Neural cell (in vitro differentiated cells): ENCODE measurements around the gene MYO7A. TPM values are rescaled to one million over a fixed set of nuclear protein-coding genes. Genes with fewer than 3 reads are reported as not detected.

ENCODE experiments used
- H2AFZ ChIP-seq: fragments of 200-600, 300-800 bp; sonication (generic), shearing (Covaris generic); 2 replicates; pipeline ENCODE4 v1.6.0; 2014; ENCODE audit warnings: low read depth, mild to moderate bottlenecking, antibody characterized with exemption, low read length, moderate library complexity
- H3F3A ChIP-seq: fragments of 200-600 bp; shearing (Covaris generic); 2 replicates; pipeline ENCODE4 v1.6.1; 2016; ENCODE audit warnings: mild to moderate bottlenecking, moderate library complexity, mixed read lengths, antibody characterized with exemption, low read length; ENCODE audit not compliant: insufficient read depth, poor library complexity, severe bottlenecking
- H3K27ac ChIP-seq: fragments of 200-600, 300-800 bp; sonication (generic), shearing (Covaris generic); 2 replicates; pipeline ENCODE4 v1.5.1; 2014; ENCODE audit warnings: mild to moderate bottlenecking, low read length, moderate library complexity
- H3K27me3 ChIP-seq: fragments of 300-800, 200-600 bp; sonication (generic), shearing (Covaris generic); 2 replicates; pipeline ENCODE4 v1.6.0; 2014; ENCODE audit warnings: mild to moderate bottlenecking, low read depth, low read length, moderate library complexity; ENCODE audit not compliant: insufficient read depth
- H3K36me3 ChIP-seq: fragments of 300-800, 200-600 bp; sonication (generic), shearing (Covaris generic); 2 replicates; pipeline ENCODE4 v1.5.1; 2014; ENCODE audit warnings: mild to moderate bottlenecking, antibody characterized with exemption, low read length, moderate library complexity; ENCODE audit not compliant: insufficient read depth
- H3K4me2 ChIP-seq: fragments of 300-800, 200-600 bp; sonication (generic), shearing (Covaris generic); 2 replicates; pipeline ENCODE4 v1.6.0; 2014; ENCODE audit warnings: mild to moderate bottlenecking, low read length
- H3K4me3 ChIP-seq: fragments of 300-800, 200-600 bp; sonication (generic), shearing (Covaris generic); 2 replicates; pipeline ENCODE4 v1.5.1; 2014; ENCODE audit warnings: mild to moderate bottlenecking, low read length, moderate library complexity
- H3K79me2 ChIP-seq: fragments of 200-600 bp; shearing (Covaris generic); replicated peaks from 2 replicates; pipeline ENCODE4 v1.6.0; 2014; ENCODE audit warnings: mild to moderate bottlenecking, low read length, moderate library complexity; ENCODE audit not compliant: insufficient read depth
- H3K9ac ChIP-seq: fragments of 300-800, 200-600 bp; sonication (generic), shearing (Covaris generic); 2 replicates; pipeline ENCODE4 v1.6.1; 2016; ENCODE audit warnings: mild to moderate bottlenecking, low read length, mixed read lengths
- H3K9me2 ChIP-seq: fragments of 200-600 bp; shearing (Covaris generic); 2 replicates; pipeline ENCODE4 v1.6.1; 2016; ENCODE audit warnings: mild to moderate bottlenecking, low read length, mixed read lengths; ENCODE audit not compliant: insufficient read depth
- H3K9me3 ChIP-seq: fragments of 200-600, 300-800 bp; sonication (generic), shearing (Covaris generic); 2 replicates; pipeline ENCODE4 v1.6.1; 2016; ENCODE audit warnings: mild to moderate bottlenecking, mixed run types, low read length, moderate library complexity, mixed read lengths
- H4K20me1 ChIP-seq: fragments of 200-600 bp; shearing (Covaris generic); 2 replicates; pipeline ENCODE4 v1.6.1; 2016; ENCODE audit warnings: mild to moderate bottlenecking, mixed run types; ENCODE audit not compliant: insufficient read depth
- EP300 ChIP-seq: fragments of 450-650 bp; conservative IDR thresholded peaks from 2 replicates; pipeline ENCODE4 v1.6.1; 2014; ENCODE audit warnings: antibody characterized with exemption, mild to moderate bottlenecking, moderate library complexity; ENCODE audit not compliant: poor library complexity, severe bottlenecking
- EZH2 ChIP-seq: fragments of 200-600, 300-800 bp; shearing (Covaris generic), sonication (generic); IDR thresholded peaks from 2 replicates; pipeline ENCODE4 v1.6.1; 2014; ENCODE audit warnings: antibody characterized with exemption, low read length, borderline replicate concordance, mild to moderate bottlenecking; ENCODE audit not compliant: insufficient read depth, poor library complexity, severe bottlenecking
- MXI1 ChIP-seq: fragments of 450-650 bp; conservative IDR thresholded peaks from 2 replicates; pipeline ENCODE4 v1.6.1; 2014; ENCODE audit warnings: antibody characterized with exemption, mild to moderate bottlenecking; ENCODE audit not compliant: poor library complexity, severe bottlenecking
- POLR2AphosphoS5 ChIP-seq: IDR thresholded peaks from 2 replicates; pipeline ENCODE4 v1.6.1; 2012
- RAD21 ChIP-seq: fragments of 450-650 bp; conservative IDR thresholded peaks from 2 replicates; pipeline ENCODE4 v1.6.1; 2014; ENCODE audit warnings: antibody characterized with exemption, mild to moderate bottlenecking, moderate library complexity
- SMC3 ChIP-seq: fragments of 450-650 bp; conservative IDR thresholded peaks from 2 replicates; pipeline ENCODE4 v1.6.1; 2014; ENCODE audit warnings: antibody characterized with exemption, mild to moderate bottlenecking, moderate library complexity; ENCODE audit not compliant: poor library complexity
- TAF1 ChIP-seq: IDR thresholded peaks from 2 replicates; pipeline ENCODE4 v1.6.1; 2012; ENCODE audit warnings: low read depth
- polyA plus RNA-seq: library from polyadenylated mRNA; depleted of rRNA; stranded (reverse); fragments of >200 nt; gene quantifications from 2 replicates; pipeline ENCODE4 v1.2.3, GENCODE V29; 2014
- TF ChIP-seq, protein P1 (sequence below): fragments of 450-650 bp; IDR thresholded peaks from 2 replicates; pipeline ENCODE4 v1.5.1; 2014; ENCODE audit warnings: antibody characterized with exemption, mild to moderate bottlenecking, moderate library complexity; ENCODE audit not compliant: poor library complexity, severe bottlenecking
- TF ChIP-seq, protein P2 (sequence below): IDR thresholded peaks from 2 replicates; pipeline ENCODE4 v1.6.1; 2012; ENCODE audit warnings: borderline replicate concordance

MYO7A gene
- polyA plus RNA-seq, 1 donor from 2014 or later: 0.61 TPM

DNA sequence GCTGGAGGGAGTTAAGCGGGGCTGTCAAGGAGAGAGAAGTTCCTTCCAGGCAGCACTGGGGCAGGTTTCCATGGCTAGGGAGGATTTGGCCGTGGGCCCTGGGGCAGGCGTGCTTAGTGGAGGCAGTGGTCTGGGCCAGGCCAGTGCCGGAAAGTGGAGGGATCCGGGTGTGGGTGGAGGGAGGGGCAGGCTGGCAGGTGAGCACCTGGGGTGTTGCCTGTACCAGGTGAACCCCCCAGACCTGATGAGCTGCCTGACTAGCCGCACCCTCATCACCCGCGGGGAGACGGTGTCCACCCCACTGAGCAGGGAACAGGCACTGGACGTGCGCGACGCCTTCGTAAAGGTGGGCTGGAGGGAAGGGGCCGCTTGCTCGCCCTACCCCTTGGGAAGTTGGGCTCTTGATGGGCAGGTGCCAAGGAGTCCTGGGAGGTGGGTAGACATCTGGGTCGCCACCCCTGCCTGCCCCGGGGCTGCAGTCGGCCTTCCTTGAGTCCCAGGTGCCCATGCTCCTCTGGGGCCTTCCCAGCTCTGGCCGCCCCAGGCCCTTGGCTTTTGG lies 32.0 kb downstream of the MYO7A start:
- H3K9me2 ChIP-seq: no peaks in the 10 kb centered on the region
- no peaks in the 10 kb centered on the region for H3K9me3 ChIP-seq
- no peaks in the 10 kb centered on the region for H4K20me1 ChIP-seq
- no peak overlapping the region for H3K27ac ChIP-seq
- no peaks in the 10 kb centered on the region for H3F3A ChIP-seq
- no peak overlapping the region for H3K4me3 ChIP-seq
- no peak for TF ChIP-seq TAF1
- TF ChIP-seq, protein P1, sequence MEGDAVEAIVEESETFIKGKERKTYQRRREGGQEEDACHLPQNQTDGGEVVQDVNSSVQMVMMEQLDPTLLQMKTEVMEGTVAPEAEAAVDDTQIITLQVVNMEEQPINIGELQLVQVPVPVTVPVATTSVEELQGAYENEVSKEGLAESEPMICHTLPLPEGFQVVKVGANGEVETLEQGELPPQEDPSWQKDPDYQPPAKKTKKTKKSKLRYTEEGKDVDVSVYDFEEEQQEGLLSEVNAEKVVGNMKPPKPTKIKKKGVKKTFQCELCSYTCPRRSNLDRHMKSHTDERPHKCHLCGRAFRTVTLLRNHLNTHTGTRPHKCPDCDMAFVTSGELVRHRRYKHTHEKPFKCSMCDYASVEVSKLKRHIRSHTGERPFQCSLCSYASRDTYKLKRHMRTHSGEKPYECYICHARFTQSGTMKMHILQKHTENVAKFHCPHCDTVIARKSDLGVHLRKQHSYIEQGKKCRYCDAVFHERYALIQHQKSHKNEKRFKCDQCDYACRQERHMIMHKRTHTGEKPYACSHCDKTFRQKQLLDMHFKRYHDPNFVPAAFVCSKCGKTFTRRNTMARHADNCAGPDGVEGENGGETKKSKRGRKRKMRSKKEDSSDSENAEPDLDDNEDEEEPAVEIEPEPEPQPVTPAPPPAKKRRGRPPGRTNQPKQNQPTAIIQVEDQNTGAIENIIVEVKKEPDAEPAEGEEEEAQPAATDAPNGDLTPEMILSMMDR: no peak
- no peak for TF ChIP-seq EZH2
- no peak for TF ChIP-seq RAD21
- no peak for TF ChIP-seq EP300
- TF ChIP-seq POLR2AphosphoS5: no peak
- TF ChIP-seq SMC3: no peak
- TF ChIP-seq, protein P2, sequence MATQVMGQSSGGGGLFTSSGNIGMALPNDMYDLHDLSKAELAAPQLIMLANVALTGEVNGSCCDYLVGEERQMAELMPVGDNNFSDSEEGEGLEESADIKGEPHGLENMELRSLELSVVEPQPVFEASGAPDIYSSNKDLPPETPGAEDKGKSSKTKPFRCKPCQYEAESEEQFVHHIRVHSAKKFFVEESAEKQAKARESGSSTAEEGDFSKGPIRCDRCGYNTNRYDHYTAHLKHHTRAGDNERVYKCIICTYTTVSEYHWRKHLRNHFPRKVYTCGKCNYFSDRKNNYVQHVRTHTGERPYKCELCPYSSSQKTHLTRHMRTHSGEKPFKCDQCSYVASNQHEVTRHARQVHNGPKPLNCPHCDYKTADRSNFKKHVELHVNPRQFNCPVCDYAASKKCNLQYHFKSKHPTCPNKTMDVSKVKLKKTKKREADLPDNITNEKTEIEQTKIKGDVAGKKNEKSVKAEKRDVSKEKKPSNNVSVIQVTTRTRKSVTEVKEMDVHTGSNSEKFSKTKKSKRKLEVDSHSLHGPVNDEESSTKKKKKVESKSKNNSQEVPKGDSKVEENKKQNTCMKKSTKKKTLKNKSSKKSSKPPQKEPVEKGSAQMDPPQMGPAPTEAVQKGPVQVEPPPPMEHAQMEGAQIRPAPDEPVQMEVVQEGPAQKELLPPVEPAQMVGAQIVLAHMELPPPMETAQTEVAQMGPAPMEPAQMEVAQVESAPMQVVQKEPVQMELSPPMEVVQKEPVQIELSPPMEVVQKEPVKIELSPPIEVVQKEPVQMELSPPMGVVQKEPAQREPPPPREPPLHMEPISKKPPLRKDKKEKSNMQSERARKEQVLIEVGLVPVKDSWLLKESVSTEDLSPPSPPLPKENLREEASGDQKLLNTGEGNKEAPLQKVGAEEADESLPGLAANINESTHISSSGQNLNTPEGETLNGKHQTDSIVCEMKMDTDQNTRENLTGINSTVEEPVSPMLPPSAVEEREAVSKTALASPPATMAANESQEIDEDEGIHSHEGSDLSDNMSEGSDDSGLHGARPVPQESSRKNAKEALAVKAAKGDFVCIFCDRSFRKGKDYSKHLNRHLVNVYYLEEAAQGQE: no peak
- TF ChIP-seq MXI1: no peak
- no peaks in the 10 kb centered on the region for H3K79me2 ChIP-seq
- no peak overlapping the region for H3K4me2 ChIP-seq
- no peak overlapping the region for H2AFZ ChIP-seq
- H3K27me3 ChIP-seq: no peaks in the 10 kb centered on the region
- no peak overlapping the region for H3K9ac ChIP-seq
- no peaks in the 10 kb centered on the region for H3K36me3 ChIP-seq

DNA sequence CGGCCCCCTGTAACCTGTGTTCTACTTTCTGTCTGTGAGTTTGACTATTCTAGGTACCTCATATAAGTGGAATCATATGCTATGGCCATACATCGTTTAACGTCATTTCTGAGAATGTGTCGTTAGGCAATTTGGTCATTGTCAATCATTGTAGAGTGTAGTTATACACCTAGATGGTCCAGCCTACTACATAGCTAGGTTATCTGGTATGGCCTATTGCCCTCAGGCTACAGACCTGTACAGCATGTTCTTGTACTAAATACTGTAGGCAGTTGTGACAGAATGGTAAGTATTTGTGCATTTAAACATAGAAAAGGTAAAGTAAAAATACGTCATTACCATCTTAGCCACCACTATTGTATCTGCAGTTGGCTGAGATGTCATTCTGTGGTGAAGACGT lies 35.2 kb downstream of the MYO7A start:
- H2AFZ ChIP-seq: no peak overlapping the region
- no peaks in the 10 kb centered on the region for H3K79me2 ChIP-seq
- H3K9me3 ChIP-seq: no peaks in the 10 kb centered on the region
- H3K36me3 ChIP-seq: no peaks in the 10 kb centered on the region
- H3K9me2 ChIP-seq: no peaks in the 10 kb centered on the region
- no peak overlapping the region for H3K9ac ChIP-seq
- H3K4me2 ChIP-seq: no peak overlapping the region
- H3K27me3 ChIP-seq: no peaks in the 10 kb centered on the region
- H4K20me1 ChIP-seq: no peaks in the 10 kb centered on the region
- TF ChIP-seq EZH2: no peak
- no peak for TF ChIP-seq EP300
- TF ChIP-seq, protein P1: no peak
- TF ChIP-seq SMC3: no peak
- TF ChIP-seq TAF1: no peak
- TF ChIP-seq POLR2AphosphoS5: no peak
- no peak overlapping the region for H3K4me3 ChIP-seq
- H3K27ac ChIP-seq: no peak overlapping the region
- no peaks in the 10 kb centered on the region for H3F3A ChIP-seq
